Cortex of kidney (tissue), 1 donor: ENCODE measurements around the gene DNAJC9.

Experiments used
- DNase-seq: peaks from one replicate; lab custom pipeline; 2025; lab: John Stamatoyannopoulos, UW

DNAJC9 gene

DNA sequence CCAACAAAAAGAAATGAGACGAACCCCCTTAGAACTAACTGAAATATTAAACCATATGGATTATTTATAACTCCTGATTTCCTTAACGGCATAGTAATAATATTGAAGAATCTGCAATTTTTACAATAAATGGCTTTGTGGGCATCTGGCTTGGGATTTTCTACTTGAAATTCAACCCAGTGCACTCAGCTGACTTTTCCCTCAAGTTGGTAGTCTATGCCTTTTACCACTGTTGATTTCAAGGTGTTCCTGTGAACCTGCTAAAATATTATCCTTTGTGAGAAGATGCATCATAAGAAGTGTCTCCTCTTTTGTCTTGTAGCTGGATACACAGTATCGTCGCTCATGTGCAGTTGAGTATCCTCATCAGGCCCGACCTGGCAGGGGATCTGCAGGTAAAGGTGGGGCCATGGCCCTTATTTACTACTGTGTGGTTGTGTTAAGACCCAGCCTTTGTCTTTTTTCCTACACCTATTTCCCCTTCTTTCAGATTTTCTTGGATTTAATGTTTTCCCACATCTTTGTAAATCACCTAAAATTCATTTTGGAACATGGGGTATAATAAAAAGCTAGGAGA is 8.0 kb downstream of the DNAJC9 start:
- no peak for DNase-seq

DNA sequence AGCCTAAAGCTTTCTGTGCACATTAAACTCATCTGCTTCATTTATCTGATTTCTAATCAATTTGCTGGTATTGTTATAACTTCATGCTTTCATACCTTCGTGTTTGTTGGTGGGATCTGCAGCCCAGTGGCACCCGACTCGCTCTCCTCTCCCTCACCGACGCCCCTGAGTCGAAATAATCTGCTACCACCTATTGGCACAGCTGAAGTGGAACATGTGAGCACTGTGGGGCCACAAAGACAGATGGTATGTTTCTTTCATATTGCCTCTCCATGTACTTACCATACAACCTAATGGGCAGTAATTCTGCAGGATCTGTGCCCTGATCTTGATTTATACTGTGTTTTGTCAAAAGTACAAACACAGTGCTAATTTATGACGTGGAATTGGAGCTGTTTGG is 12.4 kb downstream of the DNAJC9 start:
- DNase-seq: no peak

DNA sequence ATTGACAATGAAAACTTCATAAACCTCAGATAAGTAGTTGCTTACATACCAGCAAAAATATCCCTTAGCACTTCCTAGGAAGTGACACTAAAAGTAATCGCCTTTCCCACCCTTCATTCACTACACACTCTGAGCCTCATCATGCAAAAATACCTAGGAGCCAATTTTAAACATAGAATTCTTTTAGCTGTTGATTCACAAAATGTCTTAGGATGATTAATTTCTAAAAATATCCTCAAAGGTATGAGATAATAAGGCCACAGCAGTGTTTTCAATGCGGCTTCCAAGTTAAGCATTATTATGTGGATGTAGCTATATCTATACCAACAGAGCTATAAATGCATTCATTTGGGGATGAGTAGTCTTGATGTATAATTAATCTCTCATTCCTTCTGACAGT is 13.2 kb downstream of the DNAJC9 start:
- no peak for DNase-seq

DNA sequence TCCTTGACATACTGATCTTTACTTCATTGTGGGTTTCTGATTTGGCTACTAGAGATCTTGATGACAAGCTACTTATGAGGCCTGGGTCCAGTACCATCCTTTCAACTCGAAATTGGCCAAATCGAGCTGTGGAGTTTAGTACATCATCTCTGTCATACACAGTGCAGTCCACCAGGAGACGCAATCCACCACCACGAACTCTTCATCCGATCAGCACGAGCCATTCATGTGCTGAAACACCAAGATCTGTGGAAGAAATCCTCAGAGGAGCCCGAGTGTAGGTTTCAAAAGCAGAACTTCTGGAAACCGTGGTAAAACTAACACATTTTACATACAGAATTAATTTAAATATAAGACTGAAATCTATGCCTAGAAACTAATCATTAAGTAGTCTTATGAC is 14.2 kb downstream of the DNAJC9 start:
- no peak for DNase-seq

DNA sequence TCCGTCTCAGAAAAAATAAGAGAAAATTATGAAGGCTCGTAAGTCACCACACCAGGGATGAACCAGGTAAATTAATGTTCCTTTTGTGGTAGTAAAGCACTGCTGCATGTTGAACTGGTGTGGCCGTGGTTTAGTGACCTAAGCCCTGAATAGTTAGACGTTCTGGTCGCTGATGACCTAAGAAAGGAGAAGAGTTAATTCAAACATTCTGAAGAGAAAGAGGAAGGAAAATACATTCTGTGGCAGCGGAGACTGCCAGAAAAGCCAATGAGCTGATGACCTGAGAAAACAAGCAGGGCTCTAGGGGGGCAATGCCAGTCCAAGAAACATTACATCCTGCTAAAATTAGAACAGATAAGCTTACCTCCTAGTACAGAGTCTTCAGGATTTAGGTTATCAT is 17.5 kb downstream of the DNAJC9 start:
- no peak for DNase-seq

DNA sequence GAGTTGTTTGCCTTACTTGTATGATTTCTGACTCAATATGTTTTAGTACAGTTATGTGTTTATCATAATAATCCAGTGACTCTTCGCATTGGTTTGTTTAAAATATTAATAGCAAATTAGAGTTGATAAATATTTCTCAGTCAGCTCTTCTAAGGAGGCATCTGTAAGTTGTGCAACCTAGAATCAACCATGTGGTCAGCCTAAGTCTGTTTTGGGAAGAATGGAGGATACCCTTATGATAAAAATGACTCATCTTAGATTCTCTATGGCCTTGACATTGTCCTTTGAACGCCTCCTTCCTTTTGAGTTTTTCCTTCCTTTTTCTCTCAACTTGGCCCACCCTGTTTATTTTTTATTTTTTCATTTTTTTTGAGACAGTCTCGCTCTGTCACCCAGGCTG is 18.8 kb downstream of the DNAJC9 start:
- no peak for DNase-seq

DNA sequence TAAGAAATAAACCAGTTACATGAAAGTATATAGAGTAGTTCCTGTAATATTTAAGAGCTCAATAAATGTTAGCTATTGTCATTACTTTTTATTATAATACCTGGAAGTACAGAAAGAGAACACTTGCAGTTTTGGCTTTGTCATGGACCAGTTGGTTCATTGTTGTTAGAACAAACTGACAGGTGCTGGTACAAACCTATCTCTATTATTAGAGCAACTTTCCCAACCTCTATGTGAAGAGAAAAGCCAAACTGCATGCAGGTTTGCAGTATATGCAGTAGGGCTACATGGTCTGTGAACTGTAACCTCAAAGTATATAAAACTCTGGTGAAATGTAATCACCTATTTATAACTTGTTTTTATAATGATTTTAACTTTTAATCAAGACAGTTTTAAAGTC is 20.4 kb downstream of the DNAJC9 start:
- DNase-seq: no peak

DNA sequence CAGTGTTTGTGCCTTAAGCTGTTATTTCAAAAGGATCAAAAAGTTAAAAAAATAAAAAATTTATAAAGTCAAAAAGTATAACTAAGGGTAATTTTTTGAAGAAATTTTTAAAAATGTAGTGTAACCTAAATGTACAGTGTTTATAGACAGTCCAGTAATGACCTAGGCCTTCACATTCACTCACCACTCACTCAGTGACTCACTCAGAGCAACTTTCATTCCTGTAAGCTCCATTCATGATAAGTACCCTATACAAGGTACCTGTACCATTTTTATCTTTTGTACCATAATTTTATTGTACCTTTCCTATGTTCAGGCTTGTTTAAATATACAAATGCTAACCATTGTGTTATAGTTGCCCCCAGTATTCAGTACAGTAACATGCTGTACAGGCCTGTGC is 21.5 kb downstream of the DNAJC9 start:
- DNase-seq: no peak

DNA sequence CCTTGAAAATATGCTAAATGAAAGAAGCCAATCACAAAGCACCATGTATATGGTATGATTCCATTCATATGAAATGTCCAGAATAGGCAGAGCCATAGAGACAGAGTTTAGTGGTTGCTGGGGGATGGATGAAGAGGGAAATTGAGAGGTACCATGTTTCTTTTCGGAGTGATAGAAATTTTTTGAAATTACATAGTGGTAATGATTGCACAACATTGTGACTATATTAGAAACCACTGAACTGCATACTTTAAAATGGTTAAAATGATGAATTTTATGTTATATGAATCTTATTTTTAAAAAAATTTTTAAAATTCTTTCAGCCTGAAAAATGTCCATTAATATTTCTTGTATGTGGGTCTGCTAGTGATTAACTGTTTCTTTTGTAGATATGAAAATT is 26.1 kb downstream of the DNAJC9 start:
- DNase-seq: no peak

DNA sequence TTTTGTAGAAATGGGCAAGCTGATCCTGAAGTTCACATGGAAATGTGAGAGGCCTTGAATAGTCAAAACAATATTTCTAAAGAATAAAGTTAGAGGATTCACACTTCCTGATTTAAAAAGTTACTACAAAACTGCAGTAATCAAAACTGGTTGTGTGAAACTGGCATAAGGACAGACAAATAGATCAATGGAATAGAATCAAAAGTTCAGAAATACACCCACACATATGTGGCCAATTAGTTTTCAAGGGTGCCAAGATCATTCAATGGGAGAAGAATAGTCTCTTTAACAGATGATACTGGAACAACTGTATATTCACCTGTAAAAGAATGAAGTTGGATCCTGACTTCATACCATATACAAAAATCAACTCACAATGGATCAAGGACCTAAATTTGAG is 27.7 kb downstream of the DNAJC9 start:
- DNase-seq: no peak

DNA sequence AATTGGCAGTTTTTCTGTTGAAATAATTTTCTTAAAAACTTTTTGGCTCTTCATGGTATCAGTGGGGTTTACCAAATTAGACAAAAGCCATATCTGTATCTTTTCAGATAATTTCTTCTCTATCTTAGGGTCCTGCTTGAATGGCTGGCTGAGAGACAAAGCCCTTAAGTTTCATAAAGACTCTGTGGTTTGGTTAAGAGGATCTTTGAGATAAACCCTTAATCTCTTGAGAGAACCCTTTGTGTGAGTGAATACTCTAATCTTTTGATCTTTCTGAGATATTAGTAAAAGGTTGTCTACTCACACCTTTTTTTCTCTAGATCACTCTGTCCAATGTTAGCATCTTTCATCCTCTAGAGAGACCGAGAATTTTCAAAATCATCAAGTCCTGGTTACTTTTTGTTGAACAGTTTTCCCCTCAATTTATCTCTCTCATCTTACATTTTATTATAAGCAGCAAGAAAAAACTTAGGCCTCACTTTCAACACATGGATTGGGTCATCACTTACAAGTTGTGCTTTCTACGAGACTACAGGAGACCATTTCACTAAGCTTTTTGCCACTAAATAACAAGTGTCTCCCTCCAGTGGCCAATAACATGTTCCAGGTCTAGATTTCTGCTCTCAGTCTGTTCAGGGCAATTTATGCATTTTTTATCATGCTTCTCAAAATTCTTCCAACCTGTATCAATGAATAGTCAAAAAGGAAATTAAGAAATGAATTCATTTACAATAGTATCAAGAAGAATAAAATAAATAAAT is 28.4 kb downstream of the DNAJC9 start:
- DNase-seq: no peak

DNA sequence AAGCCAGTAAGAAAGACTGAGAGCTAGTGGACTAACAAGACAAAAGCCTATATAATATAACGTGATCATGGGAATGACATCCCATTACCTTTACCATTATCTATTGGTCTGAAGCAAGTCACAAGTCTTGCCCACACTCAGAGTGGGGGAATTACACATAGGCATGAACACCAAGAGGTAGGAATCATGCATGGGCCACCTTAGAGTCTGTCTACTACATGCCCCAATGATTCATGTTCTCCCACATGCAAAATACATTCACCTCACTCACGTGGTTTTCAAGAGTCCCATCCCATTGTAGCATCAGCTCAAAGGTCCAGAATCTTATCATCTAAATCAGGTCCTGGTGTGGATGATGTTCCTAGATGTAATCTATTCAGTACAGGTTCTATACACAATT is 29.4 kb downstream of the DNAJC9 start:
- DNase-seq: no peak

DNA sequence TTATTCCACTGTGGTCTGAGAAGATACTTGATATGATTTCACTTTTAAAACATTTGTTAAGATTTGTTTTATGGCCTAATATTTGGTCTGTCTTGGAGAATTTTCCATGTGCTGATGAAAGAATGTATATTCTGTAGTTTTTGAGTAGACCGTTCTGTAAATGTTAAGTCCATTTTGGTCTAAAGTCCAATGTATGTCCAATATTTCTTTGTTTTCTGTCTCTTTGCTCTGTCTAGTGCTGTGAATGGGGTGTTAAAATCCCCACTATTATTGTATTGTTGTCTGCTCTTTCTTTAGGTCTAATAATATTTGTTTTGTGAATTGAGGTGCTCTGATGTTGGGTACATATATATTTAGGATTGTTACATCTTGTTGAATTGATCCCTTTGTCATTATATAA is 31.3 kb downstream of the DNAJC9 start:
- no peak for DNase-seq

DNA sequence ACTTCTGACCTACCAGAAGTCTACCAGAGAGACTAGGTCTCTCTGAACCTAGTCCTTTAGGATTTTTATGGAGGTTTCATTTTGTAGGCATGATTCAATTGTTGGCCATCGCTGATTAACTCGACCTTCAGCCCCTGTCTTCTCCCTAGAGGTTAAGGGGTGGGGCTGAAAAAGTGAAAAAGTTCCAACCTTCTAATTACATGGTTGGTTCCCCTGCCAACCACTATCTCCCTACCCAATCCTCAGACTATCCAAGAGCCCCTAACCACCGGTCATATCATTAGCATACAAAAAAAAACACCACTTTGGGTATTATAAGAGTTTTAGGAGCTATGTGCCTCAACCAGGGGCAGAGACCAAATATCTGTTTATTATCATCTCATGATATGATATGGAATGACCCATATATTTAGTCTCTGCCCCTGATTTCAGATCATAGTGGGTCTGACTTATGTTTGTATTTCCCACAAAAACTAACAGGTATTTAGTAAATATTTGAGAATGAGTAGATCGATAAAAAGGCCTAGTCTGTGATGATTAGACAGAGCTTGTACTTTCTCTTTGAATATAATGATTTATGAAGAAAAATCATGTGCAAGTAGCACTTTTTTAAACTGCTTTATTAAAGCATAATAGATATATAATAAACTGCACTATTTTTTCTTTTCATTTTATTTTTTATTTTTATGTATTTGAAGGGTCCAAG is 35.8 kb downstream of the DNAJC9 start:
- DNase-seq: no peak

DNA sequence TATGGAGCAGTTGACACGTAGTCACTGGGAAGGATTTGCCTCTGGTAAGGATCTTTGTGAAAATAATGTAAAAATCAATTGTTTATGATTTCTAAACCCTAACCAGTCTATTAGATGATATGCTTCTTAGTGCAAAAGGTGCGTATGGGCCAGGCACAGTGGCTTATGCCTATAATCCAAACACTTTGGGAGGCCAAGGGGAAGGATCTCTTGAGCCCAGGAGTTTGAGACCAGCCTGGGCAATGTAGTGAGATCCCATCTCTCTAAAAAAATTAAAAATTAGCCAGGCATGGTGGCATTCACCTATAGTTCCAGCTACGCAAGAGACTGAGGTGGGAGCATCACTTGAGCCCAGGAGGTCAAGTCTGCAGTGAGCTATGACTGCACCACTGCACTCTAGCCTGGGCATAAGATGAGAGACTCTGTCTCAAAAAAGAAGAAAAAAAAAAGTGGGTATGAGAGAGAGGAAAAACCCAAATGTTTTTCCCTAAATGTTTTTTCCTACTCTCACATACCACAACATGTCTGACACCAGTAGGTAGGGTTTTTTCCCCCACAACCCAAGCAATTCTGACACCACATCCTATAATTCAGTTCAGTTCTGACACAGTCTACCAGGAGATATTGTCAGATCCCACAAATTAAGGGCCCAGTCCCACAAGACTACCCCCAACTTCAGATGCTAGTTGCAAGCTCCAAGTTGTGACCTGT is 36.5 kb downstream of the DNAJC9 start:
- no peak for DNase-seq

DNA sequence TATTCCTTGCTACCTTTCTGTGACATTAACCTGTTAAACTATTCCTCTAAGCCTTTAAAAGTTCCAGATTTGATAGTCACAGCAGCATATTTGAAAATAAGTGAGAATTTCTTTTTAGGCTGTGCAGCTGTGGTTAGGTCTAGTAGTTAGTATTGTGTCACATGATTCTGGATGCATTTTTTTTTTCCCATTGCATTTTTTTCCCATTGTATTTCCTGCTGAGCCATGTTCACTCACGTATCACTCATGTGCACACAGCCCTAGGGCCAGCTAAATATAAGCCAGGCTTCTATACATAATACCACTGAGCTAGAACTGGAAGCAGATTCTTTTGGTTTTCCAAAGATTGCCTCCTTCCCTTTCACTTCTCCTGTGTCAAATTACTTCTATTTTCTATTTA is 37.4 kb downstream of the DNAJC9 start:
- DNase-seq: no peak

DNA sequence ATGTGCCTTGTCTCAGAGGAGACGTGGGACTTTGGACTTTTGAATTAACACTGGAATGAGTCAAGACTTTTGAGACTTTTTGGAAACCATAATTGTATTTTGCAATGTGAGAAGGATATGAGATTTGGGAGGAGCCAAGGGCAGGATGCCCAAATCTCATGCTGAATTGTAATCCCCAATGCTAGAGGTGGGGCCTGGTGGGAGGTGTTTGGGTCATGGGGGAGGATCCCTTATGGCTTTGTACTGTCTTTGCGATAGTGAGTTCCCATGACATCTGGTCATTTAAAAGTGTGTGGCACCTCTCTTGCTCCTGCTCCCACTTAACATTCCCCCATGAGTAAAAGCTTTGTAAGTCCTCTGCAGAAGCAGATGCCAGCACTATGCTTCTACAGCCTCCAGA is 39.2 kb downstream of the DNAJC9 start:
- no peak for DNase-seq

DNA sequence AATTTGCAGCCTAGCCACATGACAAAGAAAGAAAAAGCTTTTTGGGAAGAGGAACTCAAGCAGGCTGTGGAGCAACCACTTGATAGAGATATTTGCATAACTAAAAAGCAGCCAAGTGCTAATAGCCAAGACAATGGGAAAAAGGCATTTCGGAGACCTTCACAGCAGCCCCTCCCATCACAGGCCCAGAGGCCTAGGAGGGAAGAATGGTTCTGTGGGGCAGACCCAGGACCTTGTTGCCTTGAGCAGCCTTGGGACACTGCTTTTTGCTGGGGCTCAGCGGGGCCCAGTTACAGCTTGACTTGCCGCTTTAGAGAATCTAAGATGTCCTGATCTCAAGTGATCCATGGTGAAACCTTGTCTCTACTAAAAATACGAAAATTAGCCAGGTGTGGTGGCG is 40.7 kb downstream of the DNAJC9 start:
- DNase-seq: no peak

DNA sequence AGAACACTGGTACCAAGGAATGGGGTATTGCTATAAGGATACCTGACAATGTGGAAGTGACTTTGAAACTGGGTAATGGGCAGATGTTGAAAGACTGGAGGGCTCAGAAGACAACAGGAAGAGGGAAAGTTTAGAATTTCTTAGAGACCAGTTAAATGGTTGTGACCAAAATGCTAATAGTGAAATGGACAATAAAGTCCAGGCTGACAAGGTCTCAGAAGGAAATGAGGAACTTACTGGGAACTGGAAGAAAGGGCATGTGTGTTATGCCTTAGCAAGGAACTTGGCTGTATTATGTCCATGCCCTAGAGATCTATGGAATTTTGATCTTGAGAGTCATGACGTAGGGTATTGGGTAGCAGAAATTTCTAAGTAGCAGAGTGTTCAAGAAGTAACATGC is 41.2 kb downstream of the DNAJC9 start:
- no peak for DNase-seq

DNA sequence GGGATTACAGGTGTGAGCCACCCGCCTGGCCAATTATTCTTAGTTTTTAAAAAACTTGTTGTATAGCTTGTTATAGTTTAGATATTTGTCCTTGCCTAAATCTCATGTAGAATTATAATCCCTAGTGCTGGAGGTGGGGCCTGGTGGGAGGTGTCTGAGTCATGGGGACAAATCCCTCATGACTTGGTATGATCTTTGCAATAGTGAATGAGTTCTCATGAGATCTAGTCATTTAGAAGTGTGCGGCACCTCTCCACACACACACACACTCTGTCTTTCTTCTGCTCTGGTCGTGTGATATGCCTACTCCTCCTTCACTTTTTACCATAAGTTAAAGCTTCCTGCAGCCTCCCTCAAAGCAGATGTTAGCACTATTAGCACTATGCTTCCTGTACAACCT is 42.0 kb downstream of the DNAJC9 start:
- no peak for DNase-seq
